Neural progenitor cell (in vitro differentiated cells): ENCODE results near the gene STBD1. TPM values are rescaled to one million over a fixed set of nuclear protein-coding genes. Genes with fewer than 3 reads are reported as not detected.

Experiments used
- DNase-seq: peaks from one replicate; pipeline ENCODE4 v3.0.0-alpha.2; 2016; ENCODE audit warnings: low spot score
- H2AFZ ChIP-seq: fragments of 200-600 bp; sonication (generic); replicated peaks from 2 replicates; pipeline ENCODE4 v1.6.1; 2016; ENCODE audit warnings: antibody characterized with exemption
- H3F3A ChIP-seq: fragments of 200-600 bp; sonication (generic); 2 replicates; pipeline ENCODE4 v1.6.1; 2016; ENCODE audit warnings: antibody characterized with exemption, low read depth
- H3K27ac ChIP-seq: fragments of 200-600 bp; sonication (generic); 2 replicates; pipeline ENCODE4 v1.5.1; 2016; ENCODE audit warnings: mild to moderate bottlenecking
- H3K27me3 ChIP-seq: fragments of 200-600 bp; sonication (generic); 2 replicates; pipeline ENCODE4 v1.6.1; 2016; ENCODE audit warnings: mild to moderate bottlenecking, moderate library complexity
- H3K36me3 ChIP-seq: fragments of 200-600 bp; sonication (generic); 2 replicates; pipeline ENCODE4 v1.5.1; 2016
- H3K4me1 ChIP-seq: fragments of 200-600 bp; sonication (generic); 2 replicates; pipeline ENCODE4 v1.6.1; 2016; ENCODE audit warnings: mixed run types
- H3K4me2 ChIP-seq: fragments of 200-600 bp; sonication (generic); 2 replicates; pipeline ENCODE4 v1.6.1; 2016
- H3K4me3 ChIP-seq: fragments of 200-600 bp; sonication (generic); 2 replicates; pipeline ENCODE4 v1.5.1; 2016
- H3K79me2 ChIP-seq: fragments of 200-600 bp; sonication (generic); 2 replicates; pipeline ENCODE4 v1.6.1; 2016; ENCODE audit warnings: low read depth
- H3K9ac ChIP-seq: fragments of 200-600 bp; sonication (generic); 2 replicates; pipeline ENCODE4 v1.6.1; 2016
- H3K9me3 ChIP-seq: fragments of 200-600 bp; sonication (generic); 2 replicates; pipeline ENCODE4 v1.5.1; 2016; ENCODE audit warnings: low read depth
- H4K20me1 ChIP-seq: fragments of 200-600 bp; sonication (generic); 2 replicates; pipeline ENCODE4 v1.6.1; 2016; ENCODE audit warnings: low read depth
- H3K27ac Mint-ChIP-seq: 3 replicates; pipeline ENCODE4 v1.8.0; 2021; ENCODE audit warnings: mixed read lengths
- H3K27me3 Mint-ChIP-seq: 2 replicates; pipeline ENCODE4 v1.8.0; 2022; ENCODE audit warnings: low read depth, mild to moderate bottlenecking, inconsistent platforms, moderate library complexity, mixed read lengths; ENCODE audit not compliant: insufficient read depth
- H3K36me3 Mint-ChIP-seq: 3 replicates; pipeline ENCODE4 v1.8.0; 2021; ENCODE audit warnings: mixed read lengths
- H3K4me1 Mint-ChIP-seq: 3 replicates; pipeline ENCODE4 v1.8.0; 2021; ENCODE audit warnings: mixed read lengths
- H3K4me3 Mint-ChIP-seq: 3 replicates; pipeline ENCODE4 v1.8.0; 2021; ENCODE audit warnings: mild to moderate bottlenecking, moderate library complexity, mixed read lengths
- H3K9me3 Mint-ChIP-seq: 3 replicates; pipeline ENCODE4 v1.8.0; 2020; ENCODE audit warnings: mixed read lengths
- EZH2 ChIP-seq: fragments of 200-600 bp; sonication (generic); IDR thresholded peaks from 2 replicates; pipeline ENCODE4 v1.6.1; 2017; ENCODE audit warnings: antibody characterized with exemption, mild to moderate bottlenecking, moderate library complexity
- EZH2phosphoT487 ChIP-seq: fragments of 200-600 bp; sonication (generic); IDR thresholded peaks from 2 replicates; pipeline ENCODE4 v1.6.1; 2017; ENCODE audit warnings: antibody characterized with exemption
- total RNA-seq: library from RNA; depleted of rRNA; stranded (reverse); fragments of >200 nt; gene quantifications from 2 replicates; pipeline ENCODE4 v1.2.3, GENCODE V29; 2015; ENCODE audit warnings: low replicate concordance
- TF ChIP-seq, protein P1 (sequence below): fragments of 200-600 bp; sonication (generic); IDR thresholded peaks from 2 replicates; pipeline ENCODE4 v1.5.1; 2017; ENCODE audit warnings: antibody characterized with exemption, mild to moderate bottlenecking

Gene STBD1
- total RNA-seq, 1 donor from 2014 or later, result 5.4 TPM

DNA sequence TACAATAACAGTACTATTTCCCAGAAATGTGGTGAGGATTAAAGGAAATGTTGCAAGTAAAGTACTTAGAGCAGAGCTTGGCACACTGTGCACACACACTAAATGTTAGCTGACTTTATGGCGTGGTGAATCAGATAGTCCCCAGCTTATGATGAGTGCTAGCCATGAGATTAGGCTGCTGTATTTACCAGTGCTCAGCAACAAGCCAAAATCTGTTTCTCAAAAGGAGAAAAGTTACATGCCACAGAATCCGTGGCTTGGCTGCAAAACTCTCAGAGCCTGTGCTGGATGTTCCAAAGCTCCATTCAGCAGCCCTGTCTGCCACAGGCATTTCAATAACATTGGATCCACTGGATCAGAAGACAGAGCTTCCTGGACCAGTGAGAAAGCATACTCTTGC is 12.8 kb upstream of the STBD1 start:
- H2AFZ ChIP-seq, result no peak overlapping the region
- H3K27me3 ChIP-seq, result no peaks in the 10 kb centered on the region
- H3K36me3 ChIP-seq, result no peaks in the 10 kb centered on the region
- no peaks in the 10 kb centered on the region for H4K20me1 ChIP-seq
- H3K4me1 Mint-ChIP-seq, result no peaks in the 10 kb centered on the region
- DNase-seq, result no peak
- H3K27me3 Mint-ChIP-seq, result peaks cover 7% of the 10 kb centered on the region
- H3K9me3 Mint-ChIP-seq, result peaks cover 22% of the 10 kb centered on the region
- H3K4me1 ChIP-seq, result no peaks in the 10 kb centered on the region
- H3F3A ChIP-seq, result no peaks in the 10 kb centered on the region
- no peaks in the 10 kb centered on the region for H3K79me2 ChIP-seq
- no peak overlapping the region for H3K9ac ChIP-seq
- TF ChIP-seq EZH2phosphoT487 (no peak), EZH2 (no peak)
- H3K27ac Mint-ChIP-seq, result no peak overlapping the region
- no peak overlapping the region for H3K27ac ChIP-seq
- no peak overlapping the region for H3K4me2 ChIP-seq
- H3K4me3 ChIP-seq, result no peak overlapping the region
- no peaks in the 10 kb centered on the region for H3K9me3 ChIP-seq
- no peak overlapping the region for H3K4me3 Mint-ChIP-seq
- H3K36me3 Mint-ChIP-seq, result peaks cover 6% of the 10 kb centered on the region

DNA sequence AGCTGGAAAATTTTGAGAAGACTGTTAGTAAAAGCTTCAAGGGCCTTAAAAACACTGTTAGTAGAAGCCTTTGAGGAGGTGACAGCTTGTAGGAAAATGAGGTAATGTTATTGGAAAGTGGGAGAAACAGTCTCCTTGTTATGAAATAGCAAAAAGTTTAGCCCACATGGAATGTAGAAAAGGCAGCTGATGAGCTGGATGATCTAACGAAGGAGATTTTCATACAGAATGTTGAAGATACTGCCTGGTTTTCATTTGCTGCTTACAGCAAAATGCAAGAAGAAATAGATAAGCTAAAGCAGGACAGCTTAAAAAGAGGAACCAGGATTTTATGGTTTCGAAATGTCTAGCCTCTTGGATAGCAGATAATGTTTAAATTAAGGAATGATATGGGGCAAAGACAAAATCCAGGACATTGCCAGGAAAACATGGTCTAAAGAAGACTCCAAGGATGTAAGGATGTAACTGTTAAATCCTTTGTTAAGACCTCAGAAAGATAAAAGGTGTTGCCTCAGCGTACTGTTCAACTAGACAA is 10.2 kb upstream of the STBD1 start:
- H3K27me3 ChIP-seq, result no peaks in the 10 kb centered on the region
- no peaks in the 10 kb centered on the region for H3K4me1 ChIP-seq
- H3K79me2 ChIP-seq, result no peaks in the 10 kb centered on the region
- peaks cover 22% of the 10 kb centered on the region for H3K9me3 Mint-ChIP-seq
- DNase-seq, result no peak
- no peak overlapping the region for H3K9ac ChIP-seq
- H3K27ac ChIP-seq, result no peak overlapping the region
- H3F3A ChIP-seq, result no peaks in the 10 kb centered on the region
- H3K4me3 Mint-ChIP-seq, result no peak overlapping the region
- peaks cover 3% of the 10 kb centered on the region for H3K36me3 Mint-ChIP-seq
- H3K27me3 Mint-ChIP-seq, result peaks cover 7% of the 10 kb centered on the region
- H2AFZ ChIP-seq, result no peak overlapping the region
- no peaks in the 10 kb centered on the region for H3K9me3 ChIP-seq
- no peak overlapping the region for H3K4me2 ChIP-seq
- no peak overlapping the region for H3K27ac Mint-ChIP-seq
- H3K4me1 Mint-ChIP-seq, result no peaks in the 10 kb centered on the region
- no peaks in the 10 kb centered on the region for H4K20me1 ChIP-seq
- H3K36me3 ChIP-seq, result no peaks in the 10 kb centered on the region
- TF ChIP-seq EZH2 (no peak), EZH2phosphoT487 (no peak)
- TF ChIP-seq, protein P1, sequence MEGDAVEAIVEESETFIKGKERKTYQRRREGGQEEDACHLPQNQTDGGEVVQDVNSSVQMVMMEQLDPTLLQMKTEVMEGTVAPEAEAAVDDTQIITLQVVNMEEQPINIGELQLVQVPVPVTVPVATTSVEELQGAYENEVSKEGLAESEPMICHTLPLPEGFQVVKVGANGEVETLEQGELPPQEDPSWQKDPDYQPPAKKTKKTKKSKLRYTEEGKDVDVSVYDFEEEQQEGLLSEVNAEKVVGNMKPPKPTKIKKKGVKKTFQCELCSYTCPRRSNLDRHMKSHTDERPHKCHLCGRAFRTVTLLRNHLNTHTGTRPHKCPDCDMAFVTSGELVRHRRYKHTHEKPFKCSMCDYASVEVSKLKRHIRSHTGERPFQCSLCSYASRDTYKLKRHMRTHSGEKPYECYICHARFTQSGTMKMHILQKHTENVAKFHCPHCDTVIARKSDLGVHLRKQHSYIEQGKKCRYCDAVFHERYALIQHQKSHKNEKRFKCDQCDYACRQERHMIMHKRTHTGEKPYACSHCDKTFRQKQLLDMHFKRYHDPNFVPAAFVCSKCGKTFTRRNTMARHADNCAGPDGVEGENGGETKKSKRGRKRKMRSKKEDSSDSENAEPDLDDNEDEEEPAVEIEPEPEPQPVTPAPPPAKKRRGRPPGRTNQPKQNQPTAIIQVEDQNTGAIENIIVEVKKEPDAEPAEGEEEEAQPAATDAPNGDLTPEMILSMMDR, result no peak
- no peak overlapping the region for H3K4me3 ChIP-seq

DNA sequence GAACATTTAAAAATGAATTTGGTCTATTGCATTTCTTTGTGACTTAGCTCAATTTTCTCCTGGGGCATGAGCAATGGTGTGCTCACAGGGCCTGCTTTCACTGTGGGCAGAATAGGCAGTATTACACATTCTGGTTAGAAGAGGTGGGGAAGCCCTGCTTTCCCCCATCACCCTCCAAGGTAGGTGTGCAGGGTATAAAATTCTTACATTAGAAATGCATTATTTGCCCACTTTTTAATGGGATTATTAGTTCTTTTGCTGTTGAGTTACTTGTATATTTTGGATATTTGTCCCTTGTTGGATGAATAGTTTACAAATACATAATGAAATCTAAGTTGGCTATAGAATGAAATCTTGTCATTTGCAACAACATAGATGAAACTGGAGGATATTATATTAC is 8.3 kb upstream of the STBD1 start:
- peaks cover 3% of the 10 kb centered on the region for H3K36me3 Mint-ChIP-seq
- no peaks in the 10 kb centered on the region for H3K36me3 ChIP-seq
- no peaks in the 10 kb centered on the region for H3K4me1 Mint-ChIP-seq
- H3K27ac ChIP-seq, result no peak overlapping the region
- H3K9ac ChIP-seq, result no peak overlapping the region
- no peak overlapping the region for H2AFZ ChIP-seq
- TF ChIP-seq, protein P1, result no peak
- TF ChIP-seq EZH2 (no peak), EZH2phosphoT487 (no peak)
- H3K9me3 Mint-ChIP-seq, result peaks cover 22% of the 10 kb centered on the region
- no peak overlapping the region for H3K27ac Mint-ChIP-seq
- no peak overlapping the region for H3K4me3 ChIP-seq
- no peaks in the 10 kb centered on the region for H3K79me2 ChIP-seq
- DNase-seq, result no peak
- H3K4me2 ChIP-seq, result no peak overlapping the region
- H4K20me1 ChIP-seq, result no peaks in the 10 kb centered on the region
- no peaks in the 10 kb centered on the region for H3K27me3 ChIP-seq
- peaks cover 7% of the 10 kb centered on the region for H3K27me3 Mint-ChIP-seq
- no peak overlapping the region for H3K4me3 Mint-ChIP-seq
- no peaks in the 10 kb centered on the region for H3F3A ChIP-seq
- H3K4me1 ChIP-seq, result no peaks in the 10 kb centered on the region
- H3K9me3 ChIP-seq, result no peaks in the 10 kb centered on the region

DNA sequence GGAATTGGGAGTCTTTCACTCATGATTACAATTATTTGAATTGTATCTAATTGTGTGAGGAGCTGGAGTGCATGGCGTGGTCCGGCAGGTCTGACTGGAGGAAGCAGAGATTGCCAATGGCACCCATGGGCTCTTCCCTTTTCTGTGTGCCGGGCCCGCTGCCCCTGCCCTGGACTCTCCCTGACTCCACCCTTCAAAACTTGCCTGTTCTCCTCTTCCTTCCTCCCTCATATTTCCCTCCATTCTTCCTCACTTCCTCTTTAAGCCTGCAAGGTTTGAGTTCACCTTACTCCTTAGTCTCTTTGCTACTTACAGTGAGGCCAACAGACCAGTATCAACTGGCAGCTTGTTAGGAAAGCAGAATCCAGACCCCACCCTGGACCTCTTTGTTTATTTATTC is 6.5 kb upstream of the STBD1 start:
- Mint-ChIP-seq H3K27ac (no peak overlapping the region), H3K9me3 (peaks cover 22% of the 10 kb centered on the region)
- H3K79me2 ChIP-seq, result no peaks in the 10 kb centered on the region

More for the DNA sequence above, 6.5 kb upstream of the STBD1 start:
- Histone ChIP-seq H3K27ac (no peak overlapping the region), H2AFZ (no peak overlapping the region), H3K9ac (no peak overlapping the region), H3K27me3 (peaks cover 7% of the 10 kb centered on the region), H3K4me3 (no peak overlapping the region), H3K4me2 (no peak overlapping the region), H3K36me3 (no peaks in the 10 kb centered on the region), H3F3A (no peaks in the 10 kb centered on the region), H3K9me3 (no peaks in the 10 kb centered on the region), H4K20me1 (no peaks in the 10 kb centered on the region), H3K4me1 (no peaks in the 10 kb centered on the region)
- Mint-ChIP-seq H3K4me1 (no peaks in the 10 kb centered on the region), H3K27me3 (peaks cover 3% of the 10 kb centered on the region), H3K4me3 (no peak overlapping the region), H3K36me3 (peaks cover 3% of the 10 kb centered on the region)
- DNase-seq, result no peak
- TF ChIP-seq, protein P1, result no peak
- TF ChIP-seq EZH2phosphoT487 (no peak), EZH2 (no peak)
